PFSK-1 (cell line): ENCODE results near the gene ATL3.

Source experiments
- FOXP2 ChIP-seq: optimal IDR thresholded peaks from 2 replicates; pipeline ENCODE3; 2011; ENCODE audit warnings: borderline replicate concordance, control low read depth, inconsistent platforms; ENCODE audit not compliant: insufficient read depth; ENCODE audit errors: extremely low read length, extremely low read depth
- POLR2AphosphoS5 ChIP-seq: IDR thresholded peaks from 2 replicates; pipeline ENCODE4 v1.6.1; 2012; ENCODE audit warnings: low read depth, mild to moderate bottlenecking, control low read depth, low read length, moderate library complexity
- REST ChIP-seq, 2 experiments: IDR thresholded peaks; 2 replicates each; pipeline versions ENCODE4 v1.6.1 to v1.8.0; 2011 to 2012; ENCODE audit warnings: low read depth in 2 of 2, low read length in 2 of 2, control low read depth in 1 of 2, inconsistent platforms in 1 of 2, mild to moderate bottlenecking in 1 of 2, moderate library complexity in 1 of 2; ENCODE audit not compliant: insufficient read depth in 1 of 2
- SIN3A ChIP-seq: IDR thresholded peaks from 2 replicates; pipeline ENCODE4 v1.6.1; 2012; ENCODE audit warnings: mild to moderate bottlenecking, low read length, moderate library complexity, borderline replicate concordance; ENCODE audit not compliant: insufficient read depth
- TAF1 ChIP-seq: IDR thresholded peaks from 2 replicates; pipeline ENCODE4 v1.6.1; 2012; ENCODE audit warnings: low read length, control low read depth, borderline replicate concordance; ENCODE audit not compliant: insufficient read depth

ATL3 gene

DNA sequence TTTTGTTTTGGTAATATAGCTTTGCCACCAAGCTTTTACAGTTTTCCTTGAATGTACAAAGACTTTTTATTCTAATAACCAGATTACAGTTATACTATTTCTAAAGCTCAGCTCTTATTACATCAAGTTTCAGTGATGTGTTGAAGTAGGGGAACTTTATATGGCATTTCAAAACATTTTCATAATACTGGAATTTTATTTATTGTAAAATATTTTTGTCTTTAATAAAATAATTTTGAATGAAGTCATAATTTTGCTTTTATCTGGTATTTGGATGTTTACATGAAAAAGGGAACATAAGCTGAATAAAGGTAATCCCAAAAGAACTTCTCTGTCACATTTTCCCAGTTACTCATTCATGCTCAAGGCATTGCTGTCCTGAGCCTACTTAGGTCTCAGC is 44.9 kb upstream of the ATL3 start:
- TF ChIP-seq SIN3A (no peak), POLR2AphosphoS5 (no peak), REST (IDR thresholded peaks at IDR 0.05; ENCODE audit: insufficient read depth in 1 of 2, low read depth in 2 of 2, low read length in 2 of 2) (no peak)

DNA sequence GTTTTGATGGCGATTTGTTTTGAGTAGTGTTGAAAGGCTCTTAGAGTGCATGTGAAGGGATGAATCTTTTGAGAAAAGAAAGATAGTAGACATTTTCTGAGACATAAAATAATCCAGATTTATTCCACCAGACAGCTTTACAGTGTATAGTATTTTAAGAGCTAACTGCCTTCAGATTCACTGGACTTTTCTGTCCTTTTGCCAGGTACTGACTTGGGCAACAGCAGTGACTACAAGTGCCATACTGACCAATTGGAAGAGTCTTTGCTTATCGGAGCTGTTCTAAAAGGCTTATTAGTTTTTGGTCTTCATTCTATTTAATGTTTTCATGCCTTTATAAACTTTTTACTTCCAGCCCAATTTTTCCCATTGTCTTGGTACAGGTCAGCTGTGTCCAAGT is 42.6 kb upstream of the ATL3 start:
- TF ChIP-seq REST (IDR thresholded peaks at IDR 0.05; ENCODE audit: insufficient read depth in 1 of 2, low read depth in 2 of 2, low read length in 2 of 2) (no peak), FOXP2 (no peak), TAF1 (no peak), SIN3A (no peak), POLR2AphosphoS5 (no peak)

- TF ChIP-seq REST (IDR thresholded peaks at IDR 0.05; ENCODE audit: insufficient read depth in 1 of 2, low read depth in 2 of 2, low read length in 2 of 2) (no peak), TAF1 (no peak), SIN3A (no peak), FOXP2 (no peak), POLR2AphosphoS5 (no peak)
Measured at GRCh38 chr11:63711838-63712237, 40.7 kb upstream of the ATL3 start.

- TF ChIP-seq TAF1, result no peak
Measured at GRCh38 chr11:63710476-63711217, 39.5 kb upstream of the ATL3 start.

- TF ChIP-seq FOXP2 (no peak), REST (IDR thresholded peaks at IDR 0.05; ENCODE audit: insufficient read depth in 1 of 2, low read depth in 2 of 2, low read length in 2 of 2) (no peak), SIN3A (no peak), POLR2AphosphoS5 (no peak), TAF1 (no peak)
Measured at GRCh38 chr11:63709336-63709884, 38.2 kb upstream of the ATL3 start.
